GM12873 (cell line): ENCODE data around the gene DYNC1I1.

ENCODE experiments used
- TF ChIP-seq, protein P1 (sequence below): IDR thresholded peaks from 2 replicates; pipeline ENCODE4 v1.5.1; 2012; ENCODE audit warnings: low read depth, mild to moderate bottlenecking, moderate library complexity, low read length, control low read depth; ENCODE audit not compliant: insufficient read depth; ENCODE audit errors: missing control alignments

DYNC1I1 gene

GRCh38 chr7:96034940-96035727 is 262.8 kb downstream of the DYNC1I1 start:
- TF ChIP-seq, protein P1, sequence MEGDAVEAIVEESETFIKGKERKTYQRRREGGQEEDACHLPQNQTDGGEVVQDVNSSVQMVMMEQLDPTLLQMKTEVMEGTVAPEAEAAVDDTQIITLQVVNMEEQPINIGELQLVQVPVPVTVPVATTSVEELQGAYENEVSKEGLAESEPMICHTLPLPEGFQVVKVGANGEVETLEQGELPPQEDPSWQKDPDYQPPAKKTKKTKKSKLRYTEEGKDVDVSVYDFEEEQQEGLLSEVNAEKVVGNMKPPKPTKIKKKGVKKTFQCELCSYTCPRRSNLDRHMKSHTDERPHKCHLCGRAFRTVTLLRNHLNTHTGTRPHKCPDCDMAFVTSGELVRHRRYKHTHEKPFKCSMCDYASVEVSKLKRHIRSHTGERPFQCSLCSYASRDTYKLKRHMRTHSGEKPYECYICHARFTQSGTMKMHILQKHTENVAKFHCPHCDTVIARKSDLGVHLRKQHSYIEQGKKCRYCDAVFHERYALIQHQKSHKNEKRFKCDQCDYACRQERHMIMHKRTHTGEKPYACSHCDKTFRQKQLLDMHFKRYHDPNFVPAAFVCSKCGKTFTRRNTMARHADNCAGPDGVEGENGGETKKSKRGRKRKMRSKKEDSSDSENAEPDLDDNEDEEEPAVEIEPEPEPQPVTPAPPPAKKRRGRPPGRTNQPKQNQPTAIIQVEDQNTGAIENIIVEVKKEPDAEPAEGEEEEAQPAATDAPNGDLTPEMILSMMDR: no peak

GRCh38 chr7:96040250-96040772 is 268.0 kb downstream of the DYNC1I1 start:
- TF ChIP-seq, protein P1: no peak

DNA sequence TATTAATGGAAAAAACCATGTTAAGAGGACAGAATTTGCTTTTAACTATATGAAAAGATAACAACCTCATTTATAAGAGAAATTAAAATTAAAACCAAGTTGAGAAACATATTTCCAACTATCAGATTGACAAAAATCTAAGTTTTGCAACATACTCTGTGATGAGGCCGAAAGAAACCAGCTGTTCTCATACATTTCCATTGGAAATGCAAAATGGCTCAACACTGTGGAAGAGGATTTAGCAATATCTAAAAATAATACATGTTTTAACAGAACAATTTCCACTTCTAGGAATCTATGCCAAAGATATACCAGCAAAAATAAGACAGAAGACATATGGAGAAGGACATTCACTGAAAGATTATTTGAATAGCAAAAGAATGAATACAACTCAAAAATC is 268.8 kb downstream of the DYNC1I1 start:
- TF ChIP-seq, protein P1: no peak

GRCh38 chr7:96045181-96045580 is 272.8 kb downstream of the DYNC1I1 start:
- TF ChIP-seq, protein P1: no peak

GRCh38 chr7:96045919-96046318 is 273.6 kb downstream of the DYNC1I1 start:
- TF ChIP-seq, protein P1: no peak

DNA sequence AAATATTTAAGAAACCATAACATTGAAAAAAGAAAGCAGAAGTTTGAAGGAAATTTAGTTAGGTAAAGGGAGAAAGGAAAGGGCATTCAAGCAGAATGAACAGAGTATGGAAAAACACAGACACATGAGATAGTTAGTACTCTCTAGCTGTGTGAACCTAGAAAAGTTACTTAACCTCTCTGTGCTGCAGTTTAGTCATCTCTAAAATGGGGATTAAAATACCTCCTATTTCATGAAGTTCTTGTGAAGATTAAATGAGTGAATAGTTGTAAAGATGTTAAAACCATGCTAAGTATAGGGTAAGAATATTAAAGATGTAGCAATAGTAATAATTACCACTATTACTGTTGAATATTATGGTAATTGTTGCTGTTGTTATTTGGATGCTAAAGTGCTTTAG is 279.9 kb downstream of the DYNC1I1 start:
- TF ChIP-seq, protein P1: no peak

DNA sequence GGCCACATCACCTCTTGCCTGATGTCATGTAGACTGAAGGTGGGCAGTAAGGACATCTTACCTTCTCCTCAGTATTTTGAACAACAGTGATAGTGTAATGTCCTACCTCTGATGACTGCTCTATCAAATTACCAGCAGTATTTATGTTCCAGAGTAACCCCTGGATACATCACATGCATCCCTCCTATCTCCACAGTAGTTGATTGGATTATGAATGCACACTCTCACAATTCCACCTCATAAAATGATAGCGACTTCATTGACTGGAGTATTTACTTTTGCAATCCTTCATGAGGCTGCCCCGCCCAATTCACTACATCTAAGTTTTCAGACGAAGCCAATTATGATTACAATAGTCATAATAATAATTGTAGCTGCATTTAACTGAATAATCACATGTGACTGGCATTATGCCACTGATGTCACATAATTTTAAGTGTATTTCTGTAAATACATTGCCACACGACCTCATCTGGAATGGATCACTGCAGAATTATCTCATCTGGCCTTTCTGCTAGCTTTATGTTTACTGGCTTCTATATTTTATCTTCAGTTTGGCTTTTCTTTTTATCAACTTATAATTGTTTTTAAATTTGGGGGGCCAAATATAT is 280.6 kb downstream of the DYNC1I1 start:
- TF ChIP-seq, protein P1: no peak
